HepG2 (cell line): ENCODE data around the gene FRMD1. TPM values are rescaled to one million over a fixed set of nuclear protein-coding genes. Genes with fewer than 3 reads are reported as not detected.
A peak's percentile ranks its signal among the peaks of the same experiment; 100 is the strongest.

ENCODE experiments used
- ATAC-seq: fragments of 200-7000 bp; cut with Tn5 transposase; 3 replicates; pipeline ENCODE4 v1.9.1; 2020; ENCODE audit warnings: mild to moderate bottlenecking, moderate library complexity
- BruUV-seq: library from RNA; stranded (reverse); fragments of 400-500 nt; replicated peaks from 2 replicates; lab custom pipeline; 2021; lab: Mats Ljungman, UMichigan
- CTCF ChIA-PET: fragments of 300-600 bp; formaldehyde crosslinking; extraction: SDS; loops from one replicate; lab custom pipeline; 2021; ENCODE audit warnings: low total read pairs, inconsistent platforms, low intra/inter-chr PET ratio; lab: Yijun Ruan, JAX
- POLR2A ChIA-PET: fragments of 350-600 bp; sonication (Branson Sonifier 250); formaldehyde crosslinking; loops from one replicate; lab custom pipeline; 2020; ENCODE audit warnings: antibody characterized with exemption, inconsistent platforms; lab: Yijun Ruan, JAX
- DNase-seq: peaks from one replicate; pipeline ENCODE4 v3.0.0-alpha.2; 2015; ENCODE audit warnings: low spot score
- FAIRE-seq: peaks from 3 replicates; lab custom pipeline; 2011; peaks lifted over from hg19 to GRCh38; lab: Jason Lieb, UNC
- H2AFZ ChIP-seq: one replicate; pipeline ENCODE4 v1.6.1; 2011; ENCODE audit warnings: low read length, inconsistent platforms
- H3K27ac ChIP-seq: fragments of 300-600 bp; 3 replicates; pipeline ENCODE4 v1.8.0; 2011; ENCODE audit warnings: mixed run types, mild to moderate bottlenecking, mixed read lengths, low read length, inconsistent platforms; ENCODE audit not compliant: insufficient read depth; ENCODE audit errors: extremely low read length
- H3K27me3 ChIP-seq, 2 experiments: fragments of 200-600 bp in 1 of 2; 2 replicates in 1 of 2; 3 replicates in 1 of 2; pipeline versions ENCODE4 v1.6.0 to v1.8.0; 2011; ENCODE audit warnings: low read length in 2 of 2, mild to moderate bottlenecking in 2 of 2, moderate library complexity in 2 of 2, inconsistent platforms in 1 of 2; ENCODE audit not compliant: insufficient read depth in 2 of 2, control insufficient read depth in 1 of 2
- H3K36me3 ChIP-seq, 2 experiments: fragments of 200-600 bp in 1 of 2; replicated peaks in 1 of 2; 2 replicates in 1 of 2; 3 replicates in 1 of 2; pipeline versions ENCODE4 v1.5.1 to v1.8.0; 2011; ENCODE audit warnings: low read length in 2 of 2, inconsistent platforms in 1 of 2; ENCODE audit not compliant: insufficient read depth in 2 of 2, control insufficient read depth in 1 of 2
- H3K4me1 ChIP-seq: 2 replicates; pipeline ENCODE4 v1.5.1; 2012; ENCODE audit warnings: low read length, inconsistent platforms; ENCODE audit not compliant: insufficient read depth
- H3K4me2 ChIP-seq: 2 replicates; pipeline ENCODE4 v1.6.0; 2011; ENCODE audit warnings: low read depth, low read length, inconsistent platforms
- H3K4me3 ChIP-seq, 3 experiments: fragments of 200-600 bp in 1 of 3; sonication (generic), shearing (Covaris generic) in 1 of 3; replicated peaks in 1 of 3; 2 replicates each; pipeline ENCODE4 v1.5.1; 2011 to 2016; ENCODE audit warnings: low read length in 3 of 3, inconsistent platforms in 2 of 3, low read depth in 2 of 3, mild to moderate bottlenecking in 2 of 3, control low read depth in 1 of 3, mixed read lengths in 1 of 3; ENCODE audit not compliant: insufficient read depth in 1 of 3
- H3K79me2 ChIP-seq: one replicate; pipeline ENCODE4 v1.6.1; 2011; ENCODE audit warnings: low read length, inconsistent platforms; ENCODE audit not compliant: insufficient read depth
- H3K9ac ChIP-seq: 2 replicates; pipeline ENCODE4 v1.6.0; 2011; ENCODE audit warnings: mild to moderate bottlenecking, low read depth, low read length, inconsistent platforms; ENCODE audit not compliant: insufficient read depth
- H3K9me3 ChIP-seq: 2 replicates; pipeline ENCODE4 v1.5.1; 2012; ENCODE audit warnings: mild to moderate bottlenecking, low read length
- H4K20me1 ChIP-seq: 2 replicates; pipeline ENCODE4 v1.6.0; 2011; ENCODE audit warnings: inconsistent platforms, mild to moderate bottlenecking, low read length, moderate library complexity; ENCODE audit not compliant: insufficient read depth
- ARID3A ChIP-seq: IDR thresholded peaks from 2 replicates; pipeline ENCODE4 v1.6.1; 2012; ENCODE audit warnings: low read depth, low read length, improper control_type of control experiment
- BORCS8-MEF2B ChIP-seq: sonication (generic); formaldehyde crosslinking; IDR thresholded peaks from 2 replicates; pipeline ENCODE4 v1.8.0; 2022; ENCODE audit warnings: mild to moderate bottlenecking, missing genetic modification reagents
- E2F5 ChIP-seq: sonication (generic); formaldehyde crosslinking; conservative IDR thresholded peaks from 2 replicates; pipeline ENCODE4 v1.4.0; 2020; ENCODE audit warnings: missing genetic modification reagents
- EZH2 ChIP-seq: conservative IDR thresholded peaks from 2 replicates; pipeline ENCODE4 v1.6.1; 2012; ENCODE audit warnings: mild to moderate bottlenecking, low read depth, low read length, moderate library complexity
- HOXA5 ChIP-seq: sonication (generic); formaldehyde crosslinking; IDR thresholded peaks from 2 replicates; pipeline ENCODE4 v1.4.0; 2020; ENCODE audit warnings: missing genetic modification reagents
- JARID2 ChIP-seq: sonication (generic); formaldehyde crosslinking; IDR thresholded peaks from 2 replicates; pipeline ENCODE4 v1.8.1; 2023; ENCODE audit warnings: missing genetic modification reagents, inconsistent platforms; ENCODE audit not compliant: insufficient replicate concordance
- MYC ChIP-seq: sonication (generic); formaldehyde crosslinking; IDR thresholded peaks from 2 replicates; pipeline ENCODE4 v1.9.0; 2021; ENCODE audit warnings: missing genetic modification reagents, borderline replicate concordance
- THAP9 ChIP-seq: sonication (generic); formaldehyde crosslinking; IDR thresholded peaks from 2 replicates; pipeline ENCODE4; 2020; ENCODE audit warnings: missing genetic modification reagents, mild to moderate bottlenecking, borderline replicate concordance
- ZNF317 ChIP-seq: sonication (generic); formaldehyde crosslinking; IDR thresholded peaks from 2 replicates; pipeline ENCODE4 v1.5.0; 2020; ENCODE audit warnings: mild to moderate bottlenecking, missing genetic modification reagents
- ZNF570 ChIP-seq: sonication (generic); formaldehyde crosslinking; IDR thresholded peaks from 2 replicates; pipeline ENCODE4 v1.4.0; 2020; ENCODE audit warnings: mild to moderate bottlenecking, missing genetic modification reagents, borderline replicate concordance
- ZNF615 ChIP-seq: sonication (generic); formaldehyde crosslinking; IDR thresholded peaks from 2 replicates; pipeline ENCODE4 v1.5.0; 2020; ENCODE audit warnings: mild to moderate bottlenecking, missing genetic modification reagents, borderline replicate concordance
- ZNF768 ChIP-seq: sonication (generic); formaldehyde crosslinking; IDR thresholded peaks from 2 replicates; pipeline ENCODE4 v1.4.0; 2020; ENCODE audit warnings: missing genetic modification reagents
- ZNF770 ChIP-seq: sonication (generic); formaldehyde crosslinking; IDR thresholded peaks from 2 replicates; pipeline ENCODE4 v1.5.0; 2020; ENCODE audit warnings: mild to moderate bottlenecking, missing genetic modification reagents
- WGBS: methylation state at CpG from one replicate; pipeline ENCODE4 v1.1.6; 2017; ENCODE audit warnings: low lambda C conversion rate; 5-methylcytosine and 5-hydroxymethylcytosine counted together
- in situ Hi-C: cut with HindIII; loops from 2 replicates; pipeline ENCODE4 v1.10.0; 2017; ENCODE audit warnings: low pct_unique_long_range_greater_than_20kb; ENCODE audit not compliant: extremely low pct_ligation_motif_present
- intact Hi-C: fragments of 100-400 bp; cut with micrococcal nuclease; formaldehyde crosslinking; loops from one replicate; pipeline ENCODE4 v1.10.0; 2022; ENCODE audit not compliant: unreplicated experiment
- polyA plus RNA-seq, 8 experiments: library from polyadenylated mRNA; depleted of rRNA in 3 of 8; stranded (reverse) in 7 of 8; unstranded in 1 of 8; fragments of >200 nt; fragmentation: Illumina TruSeq in 4 of 8; extraction: Trizol in 4 of 8; gene quantifications; 2 replicates each; pipeline versions ENCODE4 v1.2.1 to v1.2.3, GENCODE V29; 2011 to 2016; ENCODE audit warnings: low read depth in 4 of 8, missing spikeins in 1 of 8, mixed read lengths in 1 of 8; ENCODE audit not compliant: insufficient read depth in 1 of 8
- total RNA-seq, 5 experiments: library from RNA; depleted of rRNA; stranded (reverse); fragments of >200 nt; fragmentation: Illumina TruSeq; extraction: Trizol; gene quantifications; 2 replicates each; pipeline ENCODE4 v1.2.3, GENCODE V29; 2016; ENCODE audit warnings: low read depth in 1 of 5

The FRMD1 gene
- total and polyA plus RNA-seq, 2 of the 13 experiments (the other 11 are each of a cell fraction or from before 2014, with no cell fraction given): 0.01 TPM; not detected in 1

GRCh38 chr6:168035661-168036545, 43.1 kb downstream of the FRMD1 start:
- CTCF ChIA-PET: no interaction called here
- POLR2A ChIA-PET: no interaction called here
- WGBS: 42% methylated on average over 29 of the region's 29 CpGs
- TF ChIP-seq THAP9 (CRISPR knock-in tag) (no peak), E2F5 (no peak), EZH2 (0 out of 2 replicates have a peak, but pooled peaks have one; percentile 34), JARID2 (no peak), ZNF317 (CRISPR knock-in tag) (no peak), ZNF570 (CRISPR knock-in tag) (no peak), ZNF615 (CRISPR knock-in tag) (no peak), ZNF770 (CRISPR knock-in tag) (no peak), ZNF768 (CRISPR knock-in tag) (0 out of 2 replicates have a peak, but pooled peaks have one; percentile 5), BORCS8-MEF2B (CRISPR knock-in tag) (no peak), HOXA5 (CRISPR knock-in tag) (no peak), ARID3A (no peak), MYC (CRISPR knock-in tag) (no peak)

More at GRCh38 chr6:168035661-168036545, 43.1 kb downstream of the FRMD1 start:
- Histone ChIP-seq H3K27me3 (peaks cover 4 to 55% of the 10 kb centered on the region in 2 experiments; a peak in 4 of 5 replicates), H3K79me2 (no peaks in the 10 kb centered on the region), H3K9me3 (no peaks in the 10 kb centered on the region), H3K4me1 (peaks cover 24% of the 10 kb centered on the region), H2AFZ (no peak overlapping the region), H3K4me3 (peak overlapping the region in 1 of 3 experiments; percentile 44; a peak in 1 of 6 replicates), H3K4me2 (peak overlapping the region; percentile 62), H3K9ac (no peak overlapping the region), H4K20me1 (no peaks in the 10 kb centered on the region; the same call in 1 of the 2 replicates), H3K36me3 (no peaks in the 10 kb centered on the region), H3K27ac (no peak overlapping the region)
- no TSS peak for BruUV-seq
- FAIRE-seq (no peak), DNase-seq (no peak), ATAC-seq (peak; percentile 17; the same call in 2 of the 3 replicates)
- in situ Hi-C loops: no loop called here
- intact Hi-C loops: no loop called here
